HG03066 (cell line): ENCODE measurements around the gene TMX2.
"Not testable (repeated sequence)": the region's sequence is repeated elsewhere in the genome, so short reads cannot be mapped to it uniquely, and the experiment has no call there.

Experiments used
- ATAC-seq: cut with Tn5 transposase; IDR thresholded peaks from one replicate; pipeline ENCODE4 v1.9.1; 2021; ENCODE audit warnings: low read depth; ENCODE audit not compliant: unreplicated experiment

TMX2 gene, protein sequence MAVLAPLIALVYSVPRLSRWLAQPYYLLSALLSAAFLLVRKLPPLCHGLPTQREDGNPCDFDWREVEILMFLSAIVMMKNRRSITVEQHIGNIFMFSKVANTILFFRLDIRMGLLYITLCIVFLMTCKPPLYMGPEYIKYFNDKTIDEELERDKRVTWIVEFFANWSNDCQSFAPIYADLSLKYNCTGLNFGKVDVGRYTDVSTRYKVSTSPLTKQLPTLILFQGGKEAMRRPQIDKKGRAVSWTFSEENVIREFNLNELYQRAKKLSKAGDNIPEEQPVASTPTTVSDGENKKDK

DNA sequence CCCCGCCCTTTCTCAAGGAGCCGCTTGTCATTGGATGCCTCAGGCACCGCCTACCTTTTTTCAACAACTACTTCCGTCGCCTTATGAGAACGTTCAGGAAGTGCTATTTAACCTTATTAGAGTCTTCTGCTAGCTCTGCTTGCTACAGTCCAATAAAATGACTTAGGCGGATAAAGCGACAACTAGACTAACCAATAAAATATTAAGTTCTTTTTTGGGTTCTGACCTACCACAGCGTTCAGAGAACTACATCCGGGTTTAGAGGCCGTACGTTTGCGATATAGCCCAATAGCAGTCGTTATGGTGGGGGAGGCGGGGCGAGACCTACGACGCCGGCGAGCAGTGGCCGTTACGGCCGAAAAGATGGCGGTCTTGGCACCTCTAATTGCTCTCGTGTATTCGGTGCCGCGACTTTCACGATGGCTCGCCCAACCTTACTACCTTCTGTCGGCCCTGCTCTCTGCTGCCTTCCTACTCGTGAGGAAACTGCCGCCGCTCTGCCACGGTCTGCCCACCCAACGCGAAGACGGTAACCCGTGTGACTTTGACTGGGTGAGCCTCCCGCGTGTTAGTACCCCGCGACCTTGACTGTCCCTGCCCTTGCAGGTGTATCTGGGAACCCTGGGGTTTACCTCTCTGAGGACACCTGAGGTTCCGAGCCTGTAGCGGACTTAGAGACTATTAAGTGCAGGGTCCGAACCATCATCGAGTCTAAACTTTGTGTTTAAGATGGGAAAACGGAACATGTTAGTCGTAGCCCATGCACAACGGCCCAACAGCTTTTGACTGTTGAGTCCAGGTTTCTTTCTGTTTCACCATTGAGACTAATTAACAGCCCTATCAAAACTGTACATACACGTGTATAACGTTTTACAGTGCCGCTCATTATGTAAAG lies at the start of gene TMX2:
TMX2 (plus strand) TSS at position 338 of the 895 bp plus-strand sequence; CDS start at position 364, 26 bp downstream.
- ATAC-seq = peak; percentile 93

DNA sequence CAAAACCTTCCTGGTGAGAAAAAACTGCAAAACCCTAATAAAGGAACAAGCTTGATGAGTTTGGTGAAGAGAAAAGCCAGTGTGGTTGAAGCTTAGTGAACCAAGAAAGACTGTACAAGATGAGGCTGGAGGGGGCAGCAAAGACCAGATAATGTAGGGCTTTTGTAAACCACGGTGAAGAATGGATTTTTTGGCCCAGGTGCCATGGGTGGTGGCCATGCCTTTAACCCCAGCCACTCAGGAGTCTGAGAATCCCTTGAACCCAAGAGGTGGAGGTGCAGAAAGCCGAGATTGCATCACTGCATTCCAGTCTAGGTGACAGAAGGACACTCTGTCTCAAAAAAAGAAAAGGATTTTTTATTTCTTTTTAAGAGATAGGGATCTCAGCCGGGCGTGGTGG lies 49.5 kb upstream of the TMX2 start:
- no peak for ATAC-seq

DNA sequence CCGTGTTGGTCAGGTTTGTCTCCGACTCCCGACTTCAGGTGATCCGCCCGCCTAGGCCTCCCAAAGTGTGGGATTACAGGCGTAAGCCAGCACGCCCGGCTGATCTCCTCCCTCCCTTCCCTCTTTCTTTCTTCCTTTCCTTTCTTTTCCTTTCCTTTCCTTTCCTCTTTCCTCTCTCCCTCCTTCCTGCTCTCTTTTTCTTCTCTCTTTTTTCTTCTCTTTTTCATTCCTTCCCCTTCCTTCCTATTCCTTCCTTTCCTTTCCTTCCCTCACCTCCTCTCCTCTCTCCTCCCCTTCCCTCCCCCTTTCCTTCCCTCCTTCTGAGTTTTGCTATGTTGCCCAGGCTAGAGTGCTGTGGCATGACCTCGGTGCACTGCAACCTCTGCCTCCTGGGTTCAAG lies 48.4 kb upstream of the TMX2 start:
- ATAC-seq = no peak

DNA sequence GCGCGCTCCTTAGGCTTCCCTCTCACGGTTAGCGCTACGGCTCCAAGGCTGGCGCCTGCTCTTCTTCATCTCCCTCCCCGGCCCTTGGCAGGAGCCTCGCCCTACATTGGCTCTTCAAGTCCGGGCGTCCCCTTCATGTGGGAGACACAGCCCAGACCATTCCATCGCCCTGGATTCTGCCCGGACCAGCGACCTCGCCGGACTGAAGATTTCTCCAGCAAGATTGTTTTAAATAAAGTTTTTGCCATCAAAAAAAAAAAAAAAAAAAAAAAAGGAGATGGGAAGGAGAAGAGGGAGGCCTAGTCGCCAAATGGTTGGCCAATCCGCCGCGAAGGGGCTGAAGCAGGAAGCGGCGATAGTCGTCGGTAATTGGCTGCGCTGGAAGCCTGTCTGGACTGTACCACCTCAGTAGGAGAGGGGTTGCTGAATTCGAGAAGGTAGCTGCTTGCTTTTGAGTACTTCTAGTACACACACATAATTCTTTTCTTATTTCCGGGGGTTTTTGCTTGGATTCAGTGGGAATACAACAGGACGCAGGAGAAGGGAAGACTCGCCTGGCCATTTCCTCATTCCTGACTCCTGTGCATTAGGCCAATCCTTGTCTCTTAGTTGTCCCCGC lies 45.2 kb upstream of the TMX2 start:
- ATAC-seq = peak; percentile 62

DNA sequence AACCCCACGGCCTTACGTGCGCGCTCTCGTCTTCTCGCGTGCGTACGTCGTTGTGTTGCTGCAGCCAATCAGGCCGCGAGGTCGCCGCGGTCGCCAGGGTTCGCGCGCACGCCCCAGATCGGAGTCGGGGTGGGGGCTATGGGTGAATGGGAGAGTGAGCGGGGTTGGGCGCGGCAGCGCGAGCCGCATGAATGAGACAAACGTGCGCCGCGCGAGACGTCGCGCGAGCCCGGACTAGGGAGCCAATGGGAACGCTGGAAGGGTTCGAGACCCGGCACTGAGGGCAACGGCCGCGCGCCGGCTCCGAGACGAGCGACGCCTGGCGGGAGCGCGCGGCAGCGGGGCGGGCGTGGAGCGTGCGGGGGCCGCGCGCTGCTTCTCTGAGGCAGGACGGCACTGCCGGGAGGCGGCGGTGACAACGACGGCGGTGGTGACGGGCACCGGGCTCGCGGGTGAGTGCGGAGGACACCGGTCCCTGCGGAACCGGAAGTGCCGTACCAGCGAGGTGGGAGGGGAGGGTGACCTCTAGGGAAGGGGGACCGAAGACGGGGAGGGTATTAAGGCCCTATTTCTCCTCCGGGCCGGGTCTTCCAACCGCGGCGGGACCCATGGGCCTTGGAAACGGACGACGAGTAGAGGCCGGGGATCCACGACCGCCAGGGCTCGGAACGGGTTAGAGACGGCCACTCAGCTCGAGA lies 44.5 kb upstream of the TMX2 start, which contains the start of gene ZDHHC5:
ZDHHC5 (plus strand) TSS at position 379 of the 698 bp plus-strand sequence. CDS start 4,977 bp downstream, outside the sequence.
- ATAC-seq = peak; percentile 74

DNA sequence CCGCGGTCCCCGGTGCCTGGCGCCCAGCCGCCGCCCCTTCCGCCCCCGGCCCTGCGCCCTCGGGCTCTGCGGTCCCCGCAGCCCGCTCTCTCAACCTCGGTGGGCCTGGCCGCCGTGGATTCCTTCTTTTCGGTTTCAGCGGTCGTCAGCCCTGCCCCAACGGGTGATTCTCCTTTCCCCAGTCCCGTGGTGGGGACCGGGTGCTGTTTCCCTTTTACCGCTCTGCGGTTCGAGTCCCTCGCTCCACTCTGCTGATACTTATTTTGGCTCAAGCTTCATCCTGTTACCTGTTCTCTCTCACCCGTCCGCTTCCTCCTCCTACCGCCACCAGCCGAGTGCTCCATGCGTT lies 44.0 kb upstream of the TMX2 start:
- peak; percentile 5 for ATAC-seq

DNA sequence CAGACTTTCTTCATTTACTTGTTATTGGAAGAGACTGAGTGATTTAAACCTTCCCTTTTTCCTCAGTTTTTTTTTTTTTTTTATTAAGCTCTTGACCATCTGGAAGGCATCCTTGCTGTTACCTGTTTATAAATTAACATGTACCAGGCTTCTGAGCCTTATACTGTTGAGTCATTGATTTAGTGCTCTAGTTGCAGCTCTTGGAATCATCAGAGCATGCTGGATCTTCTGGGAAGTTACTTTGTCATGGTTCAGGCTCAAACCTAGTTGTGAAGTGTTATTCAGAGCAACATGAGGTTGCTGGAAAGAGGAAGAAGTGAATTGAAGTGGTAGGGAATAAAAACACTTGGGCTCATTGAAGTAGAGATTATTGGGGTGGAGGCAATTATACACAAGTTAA lies 38.1 kb upstream of the TMX2 start:
- no peak for ATAC-seq

DNA sequence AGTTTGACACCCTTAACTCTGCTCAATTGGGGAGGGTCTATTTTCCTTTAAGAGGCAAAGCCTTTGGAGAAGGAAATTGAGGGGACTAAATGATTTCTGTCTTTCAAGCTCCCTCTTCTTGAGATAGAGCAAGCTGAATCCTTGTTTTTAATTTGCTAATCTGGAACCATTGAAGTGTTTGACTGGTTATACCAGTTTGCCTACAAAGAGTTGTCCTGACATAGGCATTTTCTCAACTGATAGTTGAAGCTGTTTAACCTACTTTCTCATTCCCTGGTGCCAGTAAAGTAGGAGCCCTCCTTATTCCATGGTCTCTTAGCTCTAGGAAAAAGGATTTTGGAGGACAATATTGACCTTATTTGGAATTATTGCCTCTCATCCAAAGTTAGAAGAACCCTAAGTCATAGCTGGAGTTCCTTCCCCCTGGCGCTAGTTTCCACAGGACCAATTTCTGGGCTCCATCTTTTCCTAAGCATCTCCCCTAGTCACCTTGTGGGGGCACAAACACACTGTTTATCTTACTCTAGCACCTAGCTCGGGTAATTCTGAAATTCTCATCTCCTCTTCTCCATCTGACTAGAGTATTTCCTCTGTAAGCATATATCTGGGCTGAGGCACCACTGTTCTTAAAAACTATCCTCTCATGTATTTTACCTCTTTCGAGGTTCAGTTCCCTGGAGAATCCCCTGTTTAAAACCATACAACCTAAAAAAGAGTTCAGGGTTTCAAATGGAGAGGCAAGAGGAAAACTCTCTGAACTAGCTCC lies 37.0 kb upstream of the TMX2 start:
- no peak for ATAC-seq

DNA sequence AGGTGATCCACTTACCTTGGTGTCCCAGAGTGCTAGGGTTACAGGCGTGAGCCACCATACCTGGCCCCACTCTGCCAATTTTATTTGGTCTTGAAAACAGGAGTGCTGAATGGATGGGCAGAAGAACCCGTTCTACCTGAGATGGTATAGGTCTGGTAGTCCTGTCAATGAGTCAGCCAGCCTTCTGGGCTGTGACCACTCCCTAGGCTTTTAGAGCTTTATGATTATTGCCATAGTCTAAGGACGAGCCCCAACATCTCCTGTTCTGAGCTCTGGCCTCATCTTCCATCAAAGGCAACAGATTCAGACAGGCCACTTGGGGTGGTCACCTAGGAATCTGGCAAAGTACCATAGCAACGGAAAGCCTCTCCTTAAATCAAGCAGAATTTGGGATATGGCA lies 33.0 kb upstream of the TMX2 start:
- ATAC-seq = no peak

DNA sequence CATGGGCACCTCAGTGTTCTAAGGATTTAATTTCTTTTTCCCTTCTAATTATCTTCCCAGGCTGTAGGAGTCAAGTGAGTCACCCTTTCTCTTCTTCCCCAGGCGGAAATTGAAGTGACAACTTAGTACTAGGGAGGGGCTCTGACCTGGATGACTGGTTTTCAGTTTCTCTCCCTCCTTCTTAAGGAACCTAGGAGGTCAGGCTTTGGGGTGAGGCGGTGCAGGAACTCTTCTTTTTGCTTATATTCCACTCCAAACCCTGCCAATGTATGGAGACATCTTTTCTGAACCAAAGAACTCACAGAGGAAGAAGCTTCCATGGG lies 31.9 kb upstream of the TMX2 start:
- ATAC-seq = no peak

DNA sequence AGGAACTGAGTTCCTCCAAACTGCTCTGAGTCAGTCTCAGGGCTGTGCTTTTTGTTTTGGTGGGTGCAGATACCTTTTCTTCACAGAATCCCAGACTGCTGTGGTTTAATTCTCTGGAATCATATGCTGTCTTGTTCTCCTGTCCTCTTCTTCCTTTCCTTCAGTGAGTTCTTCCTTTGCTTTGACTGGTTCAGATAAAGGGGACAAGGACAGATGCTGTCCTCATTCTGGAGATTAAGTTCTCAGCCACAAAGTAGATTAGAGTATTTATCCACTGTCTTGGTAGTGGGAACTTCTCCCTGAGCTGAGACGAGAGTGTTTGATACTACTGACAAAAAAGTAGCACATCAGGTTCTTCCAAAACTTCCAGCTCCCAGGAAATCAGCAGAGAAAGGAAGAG lies 31.2 kb upstream of the TMX2 start:
- no peak for ATAC-seq

DNA sequence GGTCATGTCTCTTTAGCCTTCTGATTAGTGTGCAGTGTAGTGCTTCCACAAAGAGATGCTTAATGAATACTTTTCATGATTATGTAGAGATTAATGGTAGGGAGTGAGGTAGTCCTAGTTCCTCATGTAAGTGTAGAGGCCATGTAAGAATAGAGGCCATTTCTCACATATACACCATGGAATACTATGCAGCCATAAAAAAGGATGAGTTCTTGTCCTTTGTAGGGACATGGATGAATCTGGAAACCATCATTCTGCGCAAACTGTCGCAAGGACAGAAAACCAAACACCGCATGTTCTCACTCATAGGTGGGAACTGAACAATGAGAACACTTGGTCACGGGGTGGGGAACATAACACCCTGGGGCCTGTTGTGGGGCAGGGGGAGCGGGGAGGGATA lies 21.9 kb upstream of the TMX2 start:
- not testable (repeated sequence) for ATAC-seq

DNA sequence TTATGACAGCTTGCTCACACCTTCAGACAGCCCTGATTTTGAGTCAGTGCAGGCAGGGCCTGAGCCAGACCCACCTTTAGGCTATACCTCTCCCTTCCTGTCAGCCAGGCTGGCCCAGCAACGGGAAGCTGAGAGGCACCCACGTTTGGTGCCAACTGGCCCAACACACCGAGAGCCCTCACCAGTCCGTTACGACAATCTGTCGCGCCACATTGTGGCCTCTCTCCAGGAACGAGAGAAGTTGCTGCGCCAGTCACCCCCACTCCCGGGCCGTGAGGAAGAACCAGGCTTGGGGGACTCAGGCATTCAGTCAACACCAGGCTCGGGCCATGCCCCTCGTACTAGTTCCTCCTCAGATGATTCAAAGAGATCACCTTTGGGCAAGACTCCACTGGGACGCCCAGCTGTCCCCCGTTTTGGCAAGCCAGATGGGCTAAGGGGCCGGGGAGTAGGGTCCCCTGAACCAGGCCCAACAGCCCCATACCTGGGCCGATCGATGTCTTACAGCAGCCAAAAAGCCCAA lies 13.5 kb upstream of the TMX2 start:
- no peak for ATAC-seq

DNA sequence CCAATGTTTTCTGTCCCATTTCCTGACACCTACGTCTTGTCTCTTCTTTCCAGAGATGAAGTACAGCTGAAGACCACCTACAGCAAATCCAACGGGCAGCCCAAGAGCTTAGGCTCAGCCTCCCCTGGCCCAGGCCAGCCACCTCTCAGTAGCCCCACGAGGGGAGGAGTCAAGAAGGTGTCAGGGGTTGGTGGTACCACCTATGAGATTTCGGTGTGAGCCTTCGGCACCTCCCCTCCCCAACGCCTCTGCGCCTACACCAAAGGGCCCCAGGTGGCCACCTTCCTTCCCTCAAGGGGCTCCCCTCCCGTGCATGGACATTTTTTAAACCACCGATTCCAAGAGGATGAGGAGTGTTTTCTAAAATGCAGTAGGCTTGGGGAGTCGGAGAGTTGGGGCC lies 12.6 kb upstream of the TMX2 start:
- no peak for ATAC-seq

DNA sequence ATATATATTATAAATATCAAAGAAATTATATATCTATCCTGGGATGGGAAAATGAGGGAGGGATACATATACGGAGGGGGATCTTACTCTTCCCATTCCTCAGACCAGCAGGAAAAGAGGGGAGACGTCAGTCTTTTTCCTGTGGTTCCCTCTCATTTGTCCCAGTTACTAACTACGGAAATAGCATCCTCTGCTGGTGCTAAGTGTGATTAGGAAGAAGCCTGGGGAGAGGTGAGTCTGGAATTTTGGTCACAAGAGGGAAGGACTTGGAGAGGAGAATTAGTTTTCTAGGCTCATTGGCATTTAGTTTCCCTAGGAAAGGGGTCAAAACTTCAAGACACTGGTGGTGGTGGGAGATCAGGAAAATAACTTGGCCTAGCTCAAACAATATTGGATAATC lies 12.0 kb upstream of the TMX2 start:
- ATAC-seq = no peak

DNA sequence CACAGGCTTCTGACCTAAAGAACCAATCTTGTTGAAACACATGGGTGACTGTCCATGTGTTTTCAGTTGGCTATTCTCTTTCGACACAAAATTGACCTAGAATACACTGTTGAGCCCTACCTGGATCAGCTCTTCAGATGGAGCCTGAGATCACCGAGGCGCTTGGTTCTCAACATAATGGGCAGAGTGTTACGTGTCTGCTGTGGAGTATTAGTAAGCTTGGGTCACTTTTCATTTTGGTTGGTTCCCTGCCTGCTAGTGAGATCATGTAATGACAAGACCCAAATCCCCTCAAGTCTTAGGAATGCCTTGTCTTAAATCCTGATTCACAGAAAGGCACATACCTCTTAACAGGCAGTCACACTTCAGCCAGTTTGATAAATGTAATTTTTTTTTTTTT lies 9.1 kb upstream of the TMX2 start:
- no peak for ATAC-seq

DNA sequence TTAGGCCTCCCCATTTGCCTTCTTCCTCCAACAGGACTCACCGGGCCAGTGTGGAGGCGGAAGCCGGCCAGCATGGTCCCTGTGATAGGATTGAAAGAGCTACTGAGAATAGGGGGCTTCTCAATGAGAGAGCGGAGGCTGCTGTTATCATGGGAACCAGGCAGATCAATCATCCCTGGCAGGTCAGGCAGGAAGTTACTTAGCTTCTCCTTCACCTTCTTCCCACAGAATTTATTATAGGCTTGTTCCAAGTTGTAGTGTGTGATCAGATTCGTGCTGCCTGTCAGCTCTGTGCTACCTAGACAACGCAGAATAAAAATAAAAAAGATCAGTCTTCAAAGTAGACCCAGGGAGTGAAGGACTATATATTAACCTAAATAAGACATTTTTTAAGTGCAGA lies 7.5 kb upstream of the TMX2 start:
- no peak for ATAC-seq

DNA sequence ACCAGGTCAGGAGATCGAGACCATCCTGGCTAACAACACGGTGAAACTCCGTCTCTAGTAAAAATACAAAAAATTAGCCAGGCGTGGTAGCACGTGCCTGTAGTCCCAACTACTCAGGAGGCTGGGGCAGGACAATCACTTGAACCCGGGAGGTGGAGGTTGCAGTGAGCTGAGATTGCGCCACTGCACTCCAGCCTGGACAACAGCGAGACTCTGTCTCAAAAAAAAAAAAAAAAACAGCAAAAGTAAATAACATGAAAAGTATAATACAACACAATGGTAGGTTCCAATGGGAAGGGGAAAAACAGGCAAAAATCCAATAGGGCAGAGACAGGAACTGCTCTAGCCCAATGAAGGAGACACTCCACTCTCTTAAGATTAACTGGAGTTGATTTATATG lies 7.0 kb upstream of the TMX2 start:
- not testable (repeated sequence) for ATAC-seq

DNA sequence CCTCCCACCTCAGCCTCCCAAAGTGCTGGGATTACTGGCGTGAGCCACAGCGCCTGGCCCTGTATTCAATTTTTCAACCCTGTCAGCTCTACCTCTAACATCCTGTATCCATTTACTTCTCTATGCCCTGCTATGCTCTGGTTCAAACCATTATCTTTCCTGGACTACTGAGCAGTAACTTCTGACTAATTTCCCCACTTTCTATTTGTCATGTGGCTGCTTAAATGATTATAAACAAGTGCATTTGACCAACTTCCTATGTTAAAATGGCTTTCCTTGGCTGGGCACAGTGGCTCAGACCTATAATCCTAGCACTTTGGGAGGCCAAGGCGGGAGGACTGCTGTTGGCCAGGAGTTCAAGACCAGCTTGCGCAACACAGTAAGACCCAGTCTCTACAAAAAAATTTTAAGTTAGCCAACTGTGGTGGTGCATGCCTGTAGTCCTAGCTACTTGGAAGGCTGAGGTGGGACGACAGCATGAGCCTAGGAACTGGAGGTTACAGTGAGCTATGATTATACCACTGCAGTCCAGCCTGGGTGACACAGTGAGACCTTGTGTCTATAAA lies 2.5 kb upstream of the TMX2 start:
- no peak for ATAC-seq
